A549 treated with DMSO at 1 μM for 4 hours (cell line): ENCODE measurements around the gene TNIP3. TPM values are rescaled to one million over a fixed set of nuclear protein-coding genes. Genes with fewer than 3 reads are reported as not detected.

Experiments
- total RNA-seq: library from RNA; stranded (reverse); fragments of 200-300 nt; extraction: Qiagen RNA extraction; gene quantifications from 5 replicates; pipeline ENCODE4 v1.2.3, GENCODE V29; 2022; ENCODE audit warnings: low read depth

The TNIP3 gene
- 0.25 to 0.58 TPM (median 0.57 TPM) in 5 replicates for total RNA-seq

GRCh38 chr4:121164291-121164690, at the start of gene TNIP3:
TSS of gene TNIP3 (minus strand) at chr4:121164321. CDS start at chr4:121164125, 196 bp downstream.

Other genes starting within 250 kb of the TNIP3 start
- gene PRDM5, start 241.6 kb downstream of the TNIP3 start, total RNA-seq, result 3.6 to 5.2 TPM (median 4.5 TPM) in 5 replicates
- not detected in 5 replicates for gene NDNF, start 91.8 kb downstream of the TNIP3 start, total RNA-seq
- gene QRFPR, start 216.7 kb upstream of the TNIP3 start, total RNA-seq, result 0.08 to 0.19 TPM (median 0.08 TPM) in 3 of 5 replicates, not detected in the others